HG03060 (cell line): ENCODE results near the gene KCNG1.
"Not testable (repeated sequence)": the region's sequence is repeated elsewhere in the genome, so short reads cannot be mapped to it uniquely, and the experiment has no call there.

Experiments
- ATAC-seq: cut with Tn5 transposase; IDR thresholded peaks from one replicate; pipeline ENCODE4 v1.9.1; 2021; ENCODE audit warnings: low read depth, moderate number of reproducible peaks; ENCODE audit not compliant: unreplicated experiment

The KCNG1 gene

GRCh38 chr20:51022803-51023616, at the start of gene KCNG1:
TSS of gene KCNG1 (minus strand) at chr20:51023107. CDS start at chr20:51010338, 12,769 bp downstream.
- ATAC-seq, result no peak

GRCh38 chr20:51070621-51071020, 47.7 kb upstream of the KCNG1 start:
- no peak for ATAC-seq

- no peak for ATAC-seq
Measured at GRCh38 chr20:51067792-51068191, 44.9 kb upstream of the KCNG1 start.

- ATAC-seq, result no peak
Measured at GRCh38 chr20:51065615-51066014, 42.7 kb upstream of the KCNG1 start.

GRCh38 chr20:51064137-51064536, 41.2 kb upstream of the KCNG1 start:
- ATAC-seq, result no peak

- ATAC-seq, result no peak
Measured at GRCh38 chr20:51062065-51062464, 39.2 kb upstream of the KCNG1 start.

GRCh38 chr20:51061418-51062045, 38.6 kb upstream of the KCNG1 start:
- no peak for ATAC-seq

- ATAC-seq, result no peak
Measured at GRCh38 chr20:51060301-51060700, 37.4 kb upstream of the KCNG1 start.

- no peak for ATAC-seq
Measured at GRCh38 chr20:51059862-51060261, 37.0 kb upstream of the KCNG1 start.

GRCh38 chr20:51058017-51058416, 35.1 kb upstream of the KCNG1 start:
- ATAC-seq, result no peak

GRCh38 chr20:51054233-51054632, 31.3 kb upstream of the KCNG1 start:
- no peak for ATAC-seq

- no peak for ATAC-seq
Measured at GRCh38 chr20:51050531-51051075, 27.7 kb upstream of the KCNG1 start.

GRCh38 chr20:51046021-51046985, 23.4 kb upstream of the KCNG1 start:
- no peak for ATAC-seq

- not testable (repeated sequence) for ATAC-seq
Measured at GRCh38 chr20:51045492-51045891, 22.6 kb upstream of the KCNG1 start.

- ATAC-seq, result no peak
Measured at GRCh38 chr20:51044796-51045195, 21.9 kb upstream of the KCNG1 start.

- ATAC-seq, result no peak
Measured at GRCh38 chr20:51043811-51044210, 20.9 kb upstream of the KCNG1 start.

GRCh38 chr20:51042657-51043247, 19.8 kb upstream of the KCNG1 start:
- no peak for ATAC-seq

GRCh38 chr20:51042064-51042463, 19.2 kb upstream of the KCNG1 start:
- ATAC-seq, result no peak

GRCh38 chr20:51037532-51038115, 14.7 kb upstream of the KCNG1 start:
- ATAC-seq, result no peak
